Breast epithelium (tissue), 3 donors: Measurements from ENCODE around the gene OGFR.

ENCODE experiments used
- POLR2A ChIP-seq: fragments of 450-650 bp; IDR thresholded peaks from one replicate; pipeline ENCODE4 v1.6.1; 2016; ENCODE audit warnings: antibody characterized with exemption, mild to moderate bottlenecking, moderate library complexity
- POLR2AphosphoS5 ChIP-seq, 3 donors: sonication (generic); formaldehyde crosslinking; IDR thresholded peaks; one replicate each; pipeline ENCODE4 v1.6.1; 2017; ENCODE audit warnings: antibody characterized with exemption in 3 of 3
- TF ChIP-seq, protein P1 (sequence below), 3 donors: fragments of 450-650 bp; IDR thresholded peaks; one replicate each; pipeline ENCODE4 v1.5.1; 2016 to 2017; ENCODE audit warnings: antibody characterized with exemption in 3 of 3, mild to moderate bottlenecking in 3 of 3, moderate library complexity in 3 of 3

- TF ChIP-seq, protein P1, sequence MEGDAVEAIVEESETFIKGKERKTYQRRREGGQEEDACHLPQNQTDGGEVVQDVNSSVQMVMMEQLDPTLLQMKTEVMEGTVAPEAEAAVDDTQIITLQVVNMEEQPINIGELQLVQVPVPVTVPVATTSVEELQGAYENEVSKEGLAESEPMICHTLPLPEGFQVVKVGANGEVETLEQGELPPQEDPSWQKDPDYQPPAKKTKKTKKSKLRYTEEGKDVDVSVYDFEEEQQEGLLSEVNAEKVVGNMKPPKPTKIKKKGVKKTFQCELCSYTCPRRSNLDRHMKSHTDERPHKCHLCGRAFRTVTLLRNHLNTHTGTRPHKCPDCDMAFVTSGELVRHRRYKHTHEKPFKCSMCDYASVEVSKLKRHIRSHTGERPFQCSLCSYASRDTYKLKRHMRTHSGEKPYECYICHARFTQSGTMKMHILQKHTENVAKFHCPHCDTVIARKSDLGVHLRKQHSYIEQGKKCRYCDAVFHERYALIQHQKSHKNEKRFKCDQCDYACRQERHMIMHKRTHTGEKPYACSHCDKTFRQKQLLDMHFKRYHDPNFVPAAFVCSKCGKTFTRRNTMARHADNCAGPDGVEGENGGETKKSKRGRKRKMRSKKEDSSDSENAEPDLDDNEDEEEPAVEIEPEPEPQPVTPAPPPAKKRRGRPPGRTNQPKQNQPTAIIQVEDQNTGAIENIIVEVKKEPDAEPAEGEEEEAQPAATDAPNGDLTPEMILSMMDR (IDR thresholded peaks at IDR 0.05), result no peak
- TF ChIP-seq POLR2A (no peak), POLR2AphosphoS5 (IDR thresholded peaks at IDR 0.05) (no peak)
Measured at GRCh38 chr20:62755817-62756724, 48.6 kb upstream of the OGFR start.
